ENCODE results near the gene SMOC2.

Gene SMOC2

GRCh38 chr6:168440520-168441433 lies at the start of gene SMOC2:
SMOC2 (plus strand) TSS chr6:168441184; CDS start chr6:168441371, 187 bp downstream.
- in situ Hi-C loops (cut with MboI; ENCODE audit: low sequenced_read_pairs, unreplicated experiment) = no loop called here
- no peak for DNase-seq (ENCODE audit: low spot score)
- no peak for TF ChIP-seq CTCF (IDR thresholded peaks at IDR 0.05; ENCODE audit: borderline replicate concordance, control extremely low read depth, extremely low read depth, insufficient read depth, missing control alignments)

GRCh38 chr6:168393126-168393870 lies 47.7 kb upstream of the SMOC2 start:
- in situ Hi-C loops (cut with MboI; ENCODE audit: low sequenced_read_pairs, unreplicated experiment) = no loop called here
- DNase-seq (ENCODE audit: low spot score) = no peak
- TF ChIP-seq CTCF (IDR thresholded peaks at IDR 0.05; ENCODE audit: borderline replicate concordance, control extremely low read depth, extremely low read depth, insufficient read depth, missing control alignments) = no peak

GRCh38 chr6:168394606-168395005 lies 46.4 kb upstream of the SMOC2 start:
- in situ Hi-C loops (cut with MboI; ENCODE audit: low sequenced_read_pairs, unreplicated experiment) = no loop called here
- no peak for DNase-seq (ENCODE audit: low spot score)
- no peak for TF ChIP-seq CTCF (IDR thresholded peaks at IDR 0.05; ENCODE audit: borderline replicate concordance, control extremely low read depth, extremely low read depth, insufficient read depth, missing control alignments)

- in situ Hi-C loops (cut with MboI; ENCODE audit: low sequenced_read_pairs, unreplicated experiment) = no loop called here
- DNase-seq (ENCODE audit: low spot score) = no peak
- TF ChIP-seq CTCF (IDR thresholded peaks at IDR 0.05; ENCODE audit: borderline replicate concordance, control extremely low read depth, extremely low read depth, insufficient read depth, missing control alignments) = no peak
Measured at GRCh38 chr6:168395983-168396382, 45.0 kb upstream of the SMOC2 start.

GRCh38 chr6:168396561-168396960 lies 44.4 kb upstream of the SMOC2 start:
- no peak for TF ChIP-seq CTCF (IDR thresholded peaks at IDR 0.05; ENCODE audit: borderline replicate concordance, control extremely low read depth, extremely low read depth, insufficient read depth, missing control alignments)
- in situ Hi-C loops (cut with MboI; ENCODE audit: low sequenced_read_pairs, unreplicated experiment) = no loop called here
- no peak for DNase-seq (ENCODE audit: low spot score)

GRCh38 chr6:168397012-168397411 lies 44.0 kb upstream of the SMOC2 start:
- TF ChIP-seq CTCF (IDR thresholded peaks at IDR 0.05; ENCODE audit: borderline replicate concordance, control extremely low read depth, extremely low read depth, insufficient read depth, missing control alignments) = no peak
- no peak for DNase-seq (ENCODE audit: low spot score)
- in situ Hi-C loops (cut with MboI; ENCODE audit: low sequenced_read_pairs, unreplicated experiment) = no loop called here
